NCI-H1105 (cell line): ENCODE results near the gene ADAMTSL1.

Experiments
- DNase-seq: peaks from one replicate; lab custom pipeline; 2025; lab: John Stamatoyannopoulos, UW

ADAMTSL1 gene

GRCh38 chr9:18666986-18667772, 193.2 kb downstream of the ADAMTSL1 start:
- DNase-seq: no peak

GRCh38 chr9:18668944-18669343, 195.0 kb downstream of the ADAMTSL1 start:
- DNase-seq: no peak

GRCh38 chr9:18672706-18673105, 198.8 kb downstream of the ADAMTSL1 start:
- DNase-seq: no peak

GRCh38 chr9:18673179-18673578, 199.2 kb downstream of the ADAMTSL1 start:
- DNase-seq: no peak

GRCh38 chr9:18675332-18675731, 201.4 kb downstream of the ADAMTSL1 start:
- DNase-seq: peak; percentile 5

GRCh38 chr9:18675973-18676372, 202.0 kb downstream of the ADAMTSL1 start:
- peak; percentile 14 for DNase-seq

GRCh38 chr9:18676525-18676924, 202.6 kb downstream of the ADAMTSL1 start:
- DNase-seq: no peak

- no peak for DNase-seq
Observed at GRCh38 chr9:18678821-18679590, 205.1 kb downstream of the ADAMTSL1 start.

GRCh38 chr9:18682907-18683306, 209.0 kb downstream of the ADAMTSL1 start:
- DNase-seq: no peak

GRCh38 chr9:18683312-18683711, 209.4 kb downstream of the ADAMTSL1 start:
- no peak for DNase-seq

GRCh38 chr9:18683851-18684250, 209.9 kb downstream of the ADAMTSL1 start:
- no peak for DNase-seq

GRCh38 chr9:18684593-18685317, 210.8 kb downstream of the ADAMTSL1 start:
- no peak for DNase-seq

GRCh38 chr9:18688581-18689565, 214.9 kb downstream of the ADAMTSL1 start:
- no peak for DNase-seq

- DNase-seq: no peak
Observed at GRCh38 chr9:18689921-18690320, 216.0 kb downstream of the ADAMTSL1 start.

- no peak for DNase-seq
Observed at GRCh38 chr9:18692268-18692667, 218.3 kb downstream of the ADAMTSL1 start.

GRCh38 chr9:18692962-18693361, 219.0 kb downstream of the ADAMTSL1 start:
- DNase-seq: no peak

- DNase-seq: no peak
Observed at GRCh38 chr9:18694959-18695668, 221.2 kb downstream of the ADAMTSL1 start.

- no peak for DNase-seq
Observed at GRCh38 chr9:18698992-18699391, 225.0 kb downstream of the ADAMTSL1 start.

- DNase-seq: no peak
Observed at GRCh38 chr9:18699764-18700163, 225.8 kb downstream of the ADAMTSL1 start.

- no peak for DNase-seq
Observed at GRCh38 chr9:18700714-18701113, 226.8 kb downstream of the ADAMTSL1 start.
